ENCODE results near the gene SRP68.

GRCh38 chr17:76011951-76012350 lies 60.4 kb downstream of the SRP68 start:
- TF ChIP-seq CTCF (IDR thresholded peaks at IDR 0.05) (no peak), EP300 (IDR thresholded peaks at IDR 0.05) (no peak)
